Ishikawa (cell line): Measurements from ENCODE around the gene RMND1.

Experiments
- CEBPB ChIP-seq: IDR thresholded peaks from 2 replicates; pipeline ENCODE4 v1.6.1; 2012
- CREB1 ChIP-seq: IDR thresholded peaks from 2 replicates; pipeline ENCODE4 v1.6.1; 2012; ENCODE audit warnings: low read depth
- EGR1 ChIP-seq: IDR thresholded peaks from 2 replicates; pipeline ENCODE4 v1.6.1; 2012
- EP300 ChIP-seq: IDR thresholded peaks from 2 replicates; pipeline ENCODE4 v1.6.1; 2012; ENCODE audit warnings: borderline replicate concordance
- FOXM1 ChIP-seq: IDR thresholded peaks from 2 replicates; pipeline ENCODE4 v1.6.1; 2012; ENCODE audit warnings: low read depth, borderline replicate concordance
- MAX ChIP-seq: IDR thresholded peaks from 2 replicates; pipeline ENCODE4 v1.6.1; 2012
- NFIC ChIP-seq: IDR thresholded peaks from 2 replicates; pipeline ENCODE4 v1.6.1; 2012
- RAD21 ChIP-seq: IDR thresholded peaks from 2 replicates; pipeline ENCODE4 v1.6.1; 2012; ENCODE audit warnings: low read depth
- REST ChIP-seq: IDR thresholded peaks from 2 replicates; pipeline ENCODE4 v1.6.1; 2012; ENCODE audit warnings: low read depth, mild to moderate bottlenecking
- TAF1 ChIP-seq: IDR thresholded peaks from 2 replicates; pipeline ENCODE4 v1.6.1; 2012; ENCODE audit warnings: low read depth, mild to moderate bottlenecking
- TCF12 ChIP-seq: IDR thresholded peaks from 2 replicates; pipeline ENCODE4 v1.6.1; 2012; ENCODE audit warnings: low read depth
- TEAD4 ChIP-seq: IDR thresholded peaks from 2 replicates; pipeline ENCODE4 v1.6.1; 2012
- USF1 ChIP-seq: IDR thresholded peaks from 2 replicates; pipeline ENCODE4 v1.6.1; 2012
- YY1 ChIP-seq: IDR thresholded peaks from 2 replicates; pipeline ENCODE4 v1.6.1; 2012; ENCODE audit warnings: low read depth
- ZBTB7A ChIP-seq: IDR thresholded peaks from 2 replicates; pipeline ENCODE4 v1.6.1; 2012; ENCODE audit warnings: low read depth

The RMND1 gene

GRCh38 chr6:151441390-151442166, 10.3 kb downstream of the RMND1 start:
- no peak for TF ChIP-seq REST
- no peak for TF ChIP-seq TEAD4
- TF ChIP-seq FOXM1: no peak
- no peak for TF ChIP-seq TCF12
- no peak for TF ChIP-seq RAD21
- no peak for TF ChIP-seq EP300
- no peak for TF ChIP-seq EGR1
- TF ChIP-seq CEBPB: no peak
- no peak for TF ChIP-seq ZBTB7A
- no peak for TF ChIP-seq NFIC
- TF ChIP-seq YY1: no peak

GRCh38 chr6:151440930-151441329, 11.0 kb downstream of the RMND1 start:
- TF ChIP-seq CEBPB (no peak), RAD21 (peak; percentile 7; the same call in 1 of the 2 replicates)

GRCh38 chr6:151440498-151440897, 11.4 kb downstream of the RMND1 start:
- TF ChIP-seq TEAD4 (no peak), CREB1 (no peak), YY1 (no peak), EGR1 (no peak), TAF1 (no peak), FOXM1 (no peak), EP300 (no peak), MAX (no peak), CEBPB (no peak), REST (no peak), TCF12 (no peak), RAD21 (no peak), NFIC (no peak), ZBTB7A (no peak), USF1 (no peak)

- TF ChIP-seq REST (no peak), MAX (no peak), USF1 (no peak), EGR1 (no peak), TEAD4 (no peak), TAF1 (no peak), CREB1 (no peak), RAD21 (no peak), NFIC (no peak), TCF12 (no peak), YY1 (no peak)
These were observed 14.5 kb downstream of the RMND1 start for GRCh38 chr6:151437401-151437800.

- TF ChIP-seq NFIC: no peak
- TF ChIP-seq EP300: no peak
- no peak for TF ChIP-seq CREB1
- TF ChIP-seq CEBPB: no peak
- TF ChIP-seq YY1: no peak
- TF ChIP-seq USF1: no peak
- no peak for TF ChIP-seq ZBTB7A
- no peak for TF ChIP-seq MAX
- TF ChIP-seq EGR1: no peak
- TF ChIP-seq TAF1: no peak
- TF ChIP-seq REST: no peak
These were observed 15.1 kb downstream of the RMND1 start for GRCh38 chr6:151436802-151437201.
